Fibroblast of skin of left biceps (primary cell): ENCODE measurements around the gene SDK2.

Experiments
- DNase-seq, 2 experiments: peaks; one replicate each; pipeline ENCODE4 v3.0.0-alpha.2; 2013; ENCODE audit warnings: low read depth in 2 of 2

SDK2 gene

GRCh38 chr17:73653810-73654209, 9.6 kb upstream of the SDK2 start:
- DNase-seq: no peak

- no peak for DNase-seq
Observed at GRCh38 chr17:73652886-73653480, 8.7 kb upstream of the SDK2 start.

GRCh38 chr17:73650617-73651200, 6.5 kb upstream of the SDK2 start:
- no peak for DNase-seq

GRCh38 chr17:73650140-73650539, 5.9 kb upstream of the SDK2 start:
- DNase-seq: no peak

- DNase-seq: no peak
Observed at GRCh38 chr17:73648974-73649373, 4.7 kb upstream of the SDK2 start.

- no peak for DNase-seq
Observed at GRCh38 chr17:73648543-73648820, 4.2 kb upstream of the SDK2 start.

GRCh38 chr17:73647772-73648542, 3.7 kb upstream of the SDK2 start:
- DNase-seq: no peak

- no peak for DNase-seq
Observed at GRCh38 chr17:73647301-73647695, 3.1 kb upstream of the SDK2 start.

- DNase-seq: no peak
Observed at GRCh38 chr17:73646409-73647300, 2.4 kb upstream of the SDK2 start.

- DNase-seq: no peak
Observed at GRCh38 chr17:73645050-73645871, 1.0 kb upstream of the SDK2 start.

- DNase-seq: no peak
Observed at GRCh38 chr17:73643852-73644144, 447 bp downstream of the SDK2 start.

- no peak for DNase-seq
Observed at GRCh38 chr17:73643001-73643851, 1.0 kb downstream of the SDK2 start.

GRCh38 chr17:73642659-73643000, 1.6 kb downstream of the SDK2 start:
- no peak for DNase-seq

GRCh38 chr17:73641826-73642600, 2.2 kb downstream of the SDK2 start:
- no peak for DNase-seq

- DNase-seq: no peak
Observed at GRCh38 chr17:73640691-73641090, 3.6 kb downstream of the SDK2 start.

- DNase-seq: no peak
Observed at GRCh38 chr17:73639932-73640331, 4.3 kb downstream of the SDK2 start.

- no peak for DNase-seq
Observed at GRCh38 chr17:73639322-73639721, 4.9 kb downstream of the SDK2 start.

GRCh38 chr17:73638556-73638955, 5.7 kb downstream of the SDK2 start:
- no peak for DNase-seq

GRCh38 chr17:73637866-73638265, 6.4 kb downstream of the SDK2 start:
- no peak for DNase-seq

GRCh38 chr17:73635101-73635817, 9.0 kb downstream of the SDK2 start:
- no peak for DNase-seq
